GM19328 (cell line): ENCODE data around the gene TMEM250.

Experiments used
- ATAC-seq: cut with Tn5 transposase; IDR thresholded peaks from one replicate; pipeline ENCODE4 v1.9.1; 2021; ENCODE audit warnings: mild to moderate bottlenecking, moderate library complexity; ENCODE audit not compliant: unreplicated experiment

TMEM250 gene

GRCh38 chr9:136084063-136084944 lies 34.4 kb downstream of the TMEM250 start:
- no peak for ATAC-seq

DNA sequence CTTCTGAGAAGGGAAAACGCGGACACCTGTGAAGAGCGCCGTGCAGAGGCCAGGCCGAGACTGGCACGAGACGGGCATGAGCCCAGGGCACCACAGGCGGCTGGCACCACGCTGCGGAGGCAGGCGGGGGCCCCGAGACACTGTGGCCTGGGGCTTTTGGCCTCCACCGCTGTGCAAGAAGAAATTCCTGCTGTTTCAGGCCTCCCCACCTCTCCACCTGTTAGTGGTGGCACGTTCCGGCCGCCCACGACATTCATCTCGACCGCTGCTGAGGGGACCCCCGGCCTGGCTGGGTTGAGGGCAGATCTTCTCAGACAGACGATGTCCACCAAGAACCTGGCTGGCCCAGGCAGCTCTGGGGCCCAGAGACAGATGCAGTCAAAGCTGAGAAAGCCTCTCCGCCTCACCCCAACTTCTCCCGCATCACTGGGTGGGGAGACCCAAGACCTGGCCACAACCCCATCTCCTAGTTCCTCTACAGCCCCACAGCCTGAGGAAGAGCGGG lies 35.1 kb downstream of the TMEM250 start:
- ATAC-seq: no peak

- ATAC-seq: no peak
Observed at GRCh38 chr9:136082496-136083361, 35.9 kb downstream of the TMEM250 start.

- no peak for ATAC-seq
Observed at GRCh38 chr9:136081826-136082495, 36.7 kb downstream of the TMEM250 start.

DNA sequence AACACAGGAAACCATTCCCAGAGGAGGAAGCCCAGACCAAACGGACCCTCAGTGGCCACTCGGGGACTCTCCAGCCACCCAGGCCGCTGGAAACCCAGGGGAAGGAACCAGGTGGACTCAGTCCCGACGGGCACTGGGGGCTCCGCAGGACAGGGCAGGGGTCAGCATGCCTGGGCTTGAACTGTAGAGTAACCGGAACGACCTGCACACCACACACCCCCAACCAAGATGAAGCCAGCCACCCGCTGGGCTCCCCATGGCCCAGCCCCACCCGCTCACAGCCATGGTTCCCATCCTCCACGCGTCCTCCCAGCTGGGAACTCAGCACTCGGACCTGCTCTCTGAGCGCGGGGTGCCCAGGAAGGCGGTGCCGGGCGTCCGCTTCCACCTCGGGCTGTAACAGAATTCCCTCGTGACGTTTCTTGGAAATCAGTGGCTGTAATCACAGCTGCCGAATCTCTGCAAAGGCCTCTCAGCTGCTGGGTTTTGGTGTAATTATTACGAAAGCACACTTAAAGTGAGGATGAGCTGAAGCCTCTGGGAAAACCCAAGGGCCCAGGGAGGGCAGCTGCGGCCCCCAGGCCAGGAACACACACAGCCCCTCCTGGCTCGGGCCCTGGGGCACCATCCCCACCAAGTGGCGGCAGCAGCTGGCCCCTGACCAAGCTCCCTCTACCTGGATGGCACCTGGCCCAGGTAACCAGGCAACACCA lies 37.4 kb downstream of the TMEM250 start:
- ATAC-seq: no peak

DNA sequence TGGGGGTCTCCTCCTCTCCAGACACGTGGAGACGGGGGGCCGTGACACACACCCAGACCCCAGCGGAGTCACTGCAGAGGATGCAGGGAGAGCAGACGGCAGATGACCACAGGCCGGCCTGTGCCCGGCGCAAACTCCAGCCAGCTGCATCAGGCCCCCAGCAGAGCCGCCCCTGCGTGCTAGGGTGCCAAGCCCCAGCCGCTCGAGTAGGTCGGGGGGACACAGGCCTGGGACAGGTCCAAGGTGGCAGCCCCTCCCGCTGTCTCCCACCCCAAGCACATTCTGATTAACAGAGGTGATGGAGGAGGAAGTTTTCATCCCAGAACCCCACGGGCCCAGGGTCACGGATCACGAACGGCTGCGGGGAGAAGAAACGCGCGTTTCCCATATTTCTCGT lies 38.0 kb downstream of the TMEM250 start:
- ATAC-seq: no peak

- no peak for ATAC-seq
Observed at GRCh38 chr9:136079916-136080246, 38.8 kb downstream of the TMEM250 start.

- no peak for ATAC-seq
Observed at GRCh38 chr9:136079211-136079915, 39.3 kb downstream of the TMEM250 start.

DNA sequence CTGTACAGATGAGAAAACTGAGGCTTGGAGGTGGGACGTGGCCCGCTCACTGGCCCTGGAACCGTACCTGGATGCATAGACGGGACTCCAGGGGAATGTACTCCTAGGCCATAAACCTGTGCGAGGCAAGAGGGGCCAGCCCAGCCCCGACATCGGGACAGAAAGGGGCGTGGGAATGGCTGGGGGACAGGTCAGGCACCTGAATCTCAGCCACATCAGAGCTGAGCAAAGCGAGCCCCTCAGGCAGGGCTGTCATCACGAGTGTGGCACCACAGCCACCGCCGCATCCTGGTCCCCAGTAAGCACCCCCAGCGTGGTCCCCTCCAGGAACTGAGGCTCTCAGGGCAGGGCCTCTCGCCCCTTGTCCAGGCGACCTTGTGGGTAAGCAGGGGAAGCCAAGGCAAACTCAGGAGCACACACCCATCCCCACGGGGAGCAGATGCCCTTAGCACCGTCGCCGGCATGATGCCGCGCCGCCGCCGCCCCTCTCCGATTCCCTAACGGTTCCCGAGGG lies 40.1 kb downstream of the TMEM250 start:
- no peak for ATAC-seq

- no peak for ATAC-seq
Observed at GRCh38 chr9:136078024-136078423, 40.7 kb downstream of the TMEM250 start.

DNA sequence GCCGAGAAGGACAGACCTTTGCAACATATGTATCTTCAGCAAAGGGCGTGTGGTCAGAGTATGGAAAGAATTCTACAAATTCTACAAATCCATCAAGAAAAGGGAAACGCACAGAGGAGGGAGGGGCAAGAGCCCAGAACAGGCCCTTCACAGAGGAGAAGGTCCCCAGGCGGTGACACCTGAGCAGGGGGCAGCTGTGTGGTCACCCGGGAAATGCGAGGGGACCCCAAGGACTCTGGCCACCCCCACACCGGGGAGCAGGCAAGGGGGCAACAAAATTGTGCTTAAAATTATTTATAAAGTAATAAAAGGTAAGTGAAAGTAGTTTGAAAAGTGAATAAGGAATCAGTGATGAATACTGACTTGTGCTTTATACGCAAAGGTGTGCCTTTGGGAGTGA lies 41.2 kb downstream of the TMEM250 start:
- ATAC-seq: no peak

GRCh38 chr9:136075881-136076678 lies 42.6 kb downstream of the TMEM250 start:
- ATAC-seq: no peak

DNA sequence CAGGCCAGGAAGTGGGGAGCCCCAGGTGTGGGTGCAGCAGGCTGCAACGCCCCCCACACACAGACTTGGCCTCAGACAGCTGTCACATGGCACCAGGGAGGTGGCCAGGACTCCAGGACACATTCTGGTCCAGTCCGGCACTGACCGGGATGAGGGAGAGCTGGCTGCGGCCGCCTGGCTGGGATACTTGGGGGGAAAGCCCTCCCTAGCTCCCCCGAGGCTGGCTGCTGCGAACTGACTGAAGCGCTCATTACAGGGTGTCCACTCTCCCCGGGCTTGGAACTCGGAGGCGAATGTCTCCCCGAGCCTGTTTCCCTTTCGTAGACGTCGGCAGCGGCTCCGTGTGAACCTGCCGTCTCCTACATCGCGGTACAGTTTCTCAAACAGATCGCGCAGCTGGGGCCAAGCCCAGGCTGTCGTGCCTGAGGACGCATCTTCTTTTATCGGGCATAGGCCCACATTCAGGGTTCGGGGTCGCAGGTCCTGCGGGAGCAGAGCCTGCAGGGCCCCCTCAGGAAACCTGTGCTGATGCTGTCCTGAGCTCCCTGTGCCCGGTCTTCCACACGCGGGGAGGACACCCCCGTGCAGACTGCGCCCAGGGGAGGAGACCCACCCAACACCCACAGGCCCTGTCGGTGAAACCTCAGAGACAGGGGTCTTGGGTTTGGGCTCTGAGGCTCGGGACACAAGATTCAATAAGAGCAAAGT lies 43.4 kb downstream of the TMEM250 start:
- ATAC-seq: no peak

GRCh38 chr9:136074706-136075105 lies 44.0 kb downstream of the TMEM250 start:
- no peak for ATAC-seq
